GM18870 (cell line): ENCODE data around the gene TTLL6.

Source experiments
- ATAC-seq: cut with Tn5 transposase; IDR thresholded peaks from one replicate; pipeline ENCODE4 v1.9.1; 2021; ENCODE audit warnings: moderate library complexity; ENCODE audit not compliant: unreplicated experiment

TTLL6 gene

GRCh38 chr17:48740537-48740936, 76.5 kb downstream of the TTLL6 start:
- no peak for ATAC-seq

GRCh38 chr17:48738803-48739526, 78.1 kb downstream of the TTLL6 start:
- no peak for ATAC-seq

- no peak for ATAC-seq
These were observed 78.6 kb downstream of the TTLL6 start for GRCh38 chr17:48738424-48738802.

GRCh38 chr17:48737330-48738043, 79.5 kb downstream of the TTLL6 start:
- no peak for ATAC-seq

GRCh38 chr17:48735062-48735351, 82.0 kb downstream of the TTLL6 start:
- no peak for ATAC-seq

- ATAC-seq, result no peak
These were observed 82.5 kb downstream of the TTLL6 start for GRCh38 chr17:48734333-48735061.

GRCh38 chr17:48733632-48734328, 83.2 kb downstream of the TTLL6 start:
- no peak for ATAC-seq

- no peak for ATAC-seq
These were observed 84.1 kb downstream of the TTLL6 start for GRCh38 chr17:48732688-48733629.

- no peak for ATAC-seq
These were observed 85.7 kb downstream of the TTLL6 start for GRCh38 chr17:48731355-48731754.

- ATAC-seq, result no peak
These were observed 86.8 kb downstream of the TTLL6 start for GRCh38 chr17:48730240-48730550.

- ATAC-seq, result no peak
These were observed 87.4 kb downstream of the TTLL6 start for GRCh38 chr17:48729335-48730239.

- ATAC-seq, result no peak
These were observed 88.5 kb downstream of the TTLL6 start, which contains the start of gene HOXB13 for GRCh38 chr17:48728232-48729231. Gene HOXB13 (minus strand): TSS chr17:48728750. CDS start chr17:48728593, 157 bp downstream.

GRCh38 chr17:48727415-48728175, 89.4 kb downstream of the TTLL6 start:
- ATAC-seq, result no peak

GRCh38 chr17:48726916-48727286, 90.1 kb downstream of the TTLL6 start:
- no peak for ATAC-seq

GRCh38 chr17:48726114-48726915, 90.7 kb downstream of the TTLL6 start:
- no peak for ATAC-seq

- ATAC-seq, result no peak
These were observed 91.6 kb downstream of the TTLL6 start for GRCh38 chr17:48725288-48726064.
